GM23248 (cell line): Measurements from ENCODE around the gene IGF2BP3.

ENCODE experiments used
- EZH2 ChIP-seq: fragments of 200-600 bp; sonication (generic); IDR thresholded peaks from 2 replicates; pipeline ENCODE4 v1.6.1; 2018; ENCODE audit warnings: antibody characterized with exemption, mild to moderate bottlenecking; ENCODE audit not compliant: insufficient read depth, poor library complexity, severe bottlenecking
- EZH2phosphoT487 ChIP-seq: fragments of 200-600 bp; sonication (generic); IDR thresholded peaks from 2 replicates; pipeline ENCODE4 v1.6.1; 2018; ENCODE audit warnings: antibody characterized with exemption, moderate library complexity, mild to moderate bottlenecking, low read depth; ENCODE audit not compliant: insufficient read depth

GRCh38 chr7:23343806-23344475 lies 126.3 kb downstream of the IGF2BP3 start:
- TF ChIP-seq EZH2phosphoT487, result no peak
- TF ChIP-seq EZH2, result no peak
